GM19468 (cell line): Measurements from ENCODE around the gene MSMP.

ENCODE experiments used
- ATAC-seq: cut with Tn5 transposase; IDR thresholded peaks from one replicate; pipeline ENCODE4 v1.9.1; 2021; ENCODE audit warnings: mild to moderate bottlenecking, moderate library complexity, moderate number of reproducible peaks; ENCODE audit not compliant: unreplicated experiment; ENCODE audit errors: extremely low read depth

MSMP gene

GRCh38 chr9:35703906-35704672, 50.0 kb downstream of the MSMP start:
- no peak for ATAC-seq
